K562 (cell line): ENCODE measurements around the gene DEFB124. TPM values are rescaled to one million over a fixed set of nuclear protein-coding genes. Genes with fewer than 3 reads are reported as not detected.

ENCODE experiments used
- CBX1 ChIP-seq: sonication (generic); IDR thresholded peaks from 2 replicates; pipeline ENCODE4 v1.6.1; 2016; ENCODE audit warnings: antibody characterized with exemption, low read depth, mild to moderate bottlenecking
- CEBPZ ChIP-seq: fragments of 150-350 bp; IDR thresholded peaks from 2 replicates; pipeline ENCODE4 v1.6.1; 2014; ENCODE audit warnings: low read depth, mild to moderate bottlenecking, low read length, borderline replicate concordance
- CREB3L1 ChIP-seq: fragments of 450-650 bp; IDR thresholded peaks from 2 replicates; pipeline ENCODE4 v1.6.1; 2014; ENCODE audit warnings: low read depth, mild to moderate bottlenecking, moderate library complexity, borderline replicate concordance
- CREM ChIP-seq: IDR thresholded peaks from 2 replicates; pipeline ENCODE4 v1.6.1; 2014; ENCODE audit warnings: antibody characterized with exemption, low read depth
- E2F1 ChIP-seq: sonication (generic); formaldehyde crosslinking; IDR thresholded peaks from 2 replicates; pipeline ENCODE4 v1.8.1; 2023; ENCODE audit warnings: mild to moderate bottlenecking, missing genetic modification reagents, moderate library complexity
- FOXA1 ChIP-seq: fragments of 450-650 bp; IDR thresholded peaks from 2 replicates; pipeline ENCODE4 v1.6.1; 2016; ENCODE audit warnings: mild to moderate bottlenecking, borderline replicate concordance
- IRF2 ChIP-seq: sonication (generic); formaldehyde crosslinking; IDR thresholded peaks from 2 replicates; pipeline ENCODE4 v1.8.1; 2022; ENCODE audit warnings: mild to moderate bottlenecking, missing genetic modification reagents
- RAD51 ChIP-seq: fragments of 450-650 bp; IDR thresholded peaks from 2 replicates; pipeline ENCODE4 v1.7.1; 2016; ENCODE audit warnings: low read depth, mild to moderate bottlenecking, borderline replicate concordance
- SIN3B ChIP-seq: fragments of 450-650 bp; IDR thresholded peaks from 2 replicates; pipeline ENCODE4 v1.6.1; 2017; ENCODE audit warnings: low read depth, mild to moderate bottlenecking, moderate library complexity
- SMAD4 ChIP-seq: fragments of 250-450 bp; sonication (Bioruptor Pico); conservative IDR thresholded peaks from 2 replicates; pipeline ENCODE4 v1.8.0; 2021; ENCODE audit warnings: inconsistent platforms, mild to moderate bottlenecking, moderate library complexity
- USF1 ChIP-seq: sonication (generic); formaldehyde crosslinking; IDR thresholded peaks from 2 replicates; pipeline ENCODE4 v1.9.0; 2022; ENCODE audit warnings: mild to moderate bottlenecking, missing genetic modification reagents
- ZBTB2 ChIP-seq: fragments of 450-650 bp; IDR thresholded peaks from 2 replicates; pipeline ENCODE4 v1.6.1; 2016; ENCODE audit warnings: antibody characterized with exemption
- ZNF143 ChIP-seq: sonication (generic); formaldehyde crosslinking; IDR thresholded peaks from 2 replicates; pipeline ENCODE4 v1.9.0; 2022; ENCODE audit warnings: mild to moderate bottlenecking, missing genetic modification reagents
- ZNF316 ChIP-seq: fragments of 450-650 bp; IDR thresholded peaks from 2 replicates; pipeline ENCODE4 v1.6.1; 2016
- ZNF639 ChIP-seq, 2 experiments: fragments of 200-800 bp in 1 of 2; sonication (Bioruptor generic) in 1 of 2; sonication (generic) in 1 of 2; formaldehyde crosslinking in 1 of 2; IDR thresholded peaks in 1 of 2; conservative IDR thresholded peaks in 1 of 2; 2 replicates each; pipeline versions ENCODE4 v1.5.0 to v1.6.1; 2016 to 2020; ENCODE audit warnings: missing compliant biosample characterization in 1 of 2, missing genetic modification characterization in 1 of 2, missing genetic modification reagents in 1 of 2
- ZNF717 ChIP-seq: fragments of 250-450 bp; sonication (Bioruptor Pico); IDR thresholded peaks from 2 replicates; pipeline ENCODE4 v1.5.0; 2021
- polyA plus RNA-seq, 8 experiments: library from polyadenylated mRNA; depleted of rRNA in 4 of 8; stranded (reverse) in 5 of 8; unstranded in 3 of 8; fragments of >200 nt; fragmentation: Nextera tagmentation in 2 of 8; fragmentation: Illumina TruSeq in 1 of 8; extraction: Ambion mirVana in 2 of 8; extraction: Trizol in 1 of 8; gene quantifications; 2 replicates each; pipeline versions ENCODE4 v1.2.1 to v1.2.3, GENCODE V29; 2011 to 2014; ENCODE audit warnings: inconsistent platforms in 1 of 8, missing spikeins in 1 of 8
- total RNA-seq, 7 experiments: library from RNA; depleted of rRNA in 6 of 7; stranded (reverse); fragments of >200 nt in 6 of 7; fragmentation: Illumina TruSeq in 2 of 7; extraction: Trizol in 2 of 7; gene quantifications; 2 replicates each; pipeline versions ENCODE4 v1.2.1 to v1.2.3, GENCODE V29; 2011 to 2021; ENCODE audit warnings: low replicate concordance in 1 of 7

Gene DEFB124
- total and polyA plus RNA-seq, 9 of the 15 experiments (the other 6 are each of a cell fraction or from before 2014, with no cell fraction given), result not detected

GRCh38 chr20:31514154-31515071 is 39.5 kb upstream of the DEFB124 start, which contains the start of gene HM13 (continued):
- TF ChIP-seq CEBPZ (no peak), SIN3B (peak; percentile 37; the same call in 1 of the 2 replicates), ZNF316 (0 out of 2 replicates have a peak, but pooled peaks have one; percentile 33), ZNF717 (CRISPR knock-in tag) (no peak), ZBTB2 (0 out of 2 replicates have a peak, but pooled peaks have one; percentile 47), FOXA1 (no peak), CREM (peak; percentile 98), ZNF639 (CRISPR knock-in tag; conservative IDR thresholded peaks at IDR 0.05 in 1 of 2, IDR thresholded peaks at IDR 0.05 in 1 of 2) (peak in 1 of 2 experiments; percentile 91; a peak in 2 of 4 replicates), RAD51 (no peak), CBX1 (peak; percentile 65), IRF2 (0 out of 2 replicates have a peak, but pooled peaks have one; percentile 48), E2F1 (peak; percentile 73; the same call in 1 of the 2 replicates), USF1 (CRISPR knock-in tag) (peak; percentile 45), SMAD4 (CRISPR knock-in tag) (peak; percentile 92), ZNF143 (CRISPR knock-in tag) (peak; percentile 45; the same call in 1 of the 2 replicates), CREB3L1 (peak; percentile 92)
